HEK293T (cell line): Measurements from ENCODE around the gene RABL2B.

ENCODE experiments used
- ARNT ChIP-seq: fragments of 450-650 bp; IDR thresholded peaks from 2 replicates; pipeline ENCODE4 v1.6.1; 2017; ENCODE audit warnings: mild to moderate bottlenecking
- ZNF384 ChIP-seq: fragments of 450-650 bp; IDR thresholded peaks from 2 replicates; pipeline ENCODE4 v1.6.1; 2016

- TF ChIP-seq ARNT (no peak), ZNF384 (no peak)
These were observed 52.3 kb downstream of the RABL2B start for GRCh38 chr22:50730941-50731661.
